Raji (cell line): ENCODE measurements around the gene KCND2.

Source experiments
- POLR2A ChIP-seq: IDR thresholded peaks from 2 replicates; pipeline ENCODE4 v1.6.1; 2011; ENCODE audit warnings: low read depth, low read length, control low read depth; ENCODE audit not compliant: insufficient read depth

KCND2 gene

DNA sequence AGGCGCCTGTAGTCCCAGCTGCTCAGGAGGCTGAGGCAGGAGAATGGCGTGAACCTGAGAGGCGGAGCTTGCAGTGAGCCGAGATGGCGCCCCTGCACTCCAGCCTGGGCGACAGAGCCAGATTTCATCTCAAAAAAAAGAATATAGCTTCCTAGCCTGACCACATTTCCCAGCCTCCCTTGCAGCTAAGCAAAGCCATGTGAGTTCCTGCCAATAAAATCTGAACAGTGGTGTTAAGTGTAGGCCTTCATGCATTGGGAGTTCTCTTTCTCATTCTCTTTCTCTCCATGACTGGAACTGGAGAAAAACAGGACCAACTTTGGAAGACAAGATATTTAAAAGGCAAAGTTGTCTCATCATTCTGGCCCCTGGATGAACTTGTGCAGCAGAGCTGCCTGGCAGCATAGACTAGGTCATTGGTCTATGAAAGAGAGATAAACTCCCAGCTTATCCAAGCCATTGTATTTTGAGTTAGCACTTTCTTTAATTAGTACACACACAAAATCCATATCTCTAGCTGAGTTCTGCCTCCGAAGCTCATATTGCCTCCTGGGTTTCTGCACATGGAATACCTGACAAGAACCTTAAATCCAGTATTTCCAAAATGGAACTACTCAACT lies 524.2 kb downstream of the KCND2 start:
- TF ChIP-seq POLR2A, result no peak

DNA sequence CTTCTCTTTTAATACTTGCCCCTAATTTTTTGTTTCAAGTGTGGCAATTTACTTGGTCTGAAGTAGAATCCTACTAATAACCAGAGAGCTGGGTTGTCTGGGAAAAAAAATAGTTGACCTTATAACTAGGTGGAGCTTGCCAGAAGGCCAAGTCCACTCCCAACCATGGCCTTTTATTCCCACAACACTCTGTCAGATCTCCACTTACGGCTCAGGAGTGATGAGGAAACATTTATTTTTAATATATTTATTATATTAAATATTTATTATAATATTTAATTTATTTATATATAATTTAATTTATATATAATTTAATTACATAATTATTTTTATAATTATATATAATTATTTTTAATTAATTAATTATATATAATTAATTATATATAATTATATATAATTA lies 526.2 kb downstream of the KCND2 start:
- no peak for TF ChIP-seq POLR2A
